ENCODE results near the gene EDEM2. TPM values are rescaled to one million over a fixed set of nuclear protein-coding genes. Genes with fewer than 3 reads are reported as not detected.
"Not testable (repeated sequence)": the region's sequence is repeated elsewhere in the genome, so short reads cannot be mapped to it uniquely, and the experiment has no call there.

Gene EDEM2
- total RNA-seq, 2 donors from 2014 or later: 13.8 to 16.1 TPM

DNA sequence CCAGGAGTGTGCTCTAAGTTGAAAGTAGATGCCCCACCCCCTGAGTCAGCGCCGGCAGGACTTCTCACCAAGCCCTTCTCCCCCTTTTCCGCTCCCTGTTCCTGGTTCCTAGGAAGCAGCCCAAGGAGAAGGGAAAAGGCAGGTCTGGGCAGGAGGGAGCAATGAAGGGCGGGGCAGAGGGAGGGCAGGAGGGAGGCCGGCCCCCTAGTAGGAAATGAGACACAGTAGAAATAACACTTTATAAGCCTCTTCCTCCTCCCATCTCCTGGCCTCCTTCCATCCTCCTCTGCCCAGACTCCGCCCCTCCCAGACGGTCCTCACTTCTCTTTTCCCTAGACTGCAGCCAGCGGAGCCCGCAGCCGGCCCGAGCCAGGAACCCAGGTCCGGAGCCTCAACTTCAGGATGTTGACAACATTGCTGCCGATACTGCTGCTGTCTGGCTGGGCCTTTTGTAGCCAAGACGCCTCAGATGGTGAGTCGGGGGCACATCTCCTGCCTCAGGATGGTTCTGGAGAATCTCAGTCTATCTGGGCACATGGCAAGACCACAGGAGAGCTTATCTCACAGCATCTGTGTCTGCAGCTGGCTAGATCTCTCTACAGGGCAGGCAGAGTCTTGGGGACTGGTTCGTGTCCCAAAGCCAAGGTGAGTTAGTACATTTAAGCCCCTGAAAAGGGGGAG lies 24.8 kb upstream of the EDEM2 start, which contains the start of gene PROCR:
Gene PROCR (plus strand): TSS at position 320 of the 681 bp plus-strand sequence. CDS start 83 bp downstream, at position 403.
- Histone ChIP-seq H3K9me3 (no peaks in the 10 kb centered on the region), H3K36me3 (no peaks in the 10 kb centered on the region), H3K4me1 (peaks cover 0 to 10% of the 10 kb centered on the region in 2 donors), H3K4me3 (peak within 1 kb of the TSS; percentile 33 to 45), H3K27ac (peak within 1 kb of the TSS; percentile 66 to 76), H3K27me3 (no peaks in the 10 kb centered on the region)
- peak; percentile 90 for DNase-seq (ENCODE audit: low spot score)
- TF ChIP-seq, protein P1, sequence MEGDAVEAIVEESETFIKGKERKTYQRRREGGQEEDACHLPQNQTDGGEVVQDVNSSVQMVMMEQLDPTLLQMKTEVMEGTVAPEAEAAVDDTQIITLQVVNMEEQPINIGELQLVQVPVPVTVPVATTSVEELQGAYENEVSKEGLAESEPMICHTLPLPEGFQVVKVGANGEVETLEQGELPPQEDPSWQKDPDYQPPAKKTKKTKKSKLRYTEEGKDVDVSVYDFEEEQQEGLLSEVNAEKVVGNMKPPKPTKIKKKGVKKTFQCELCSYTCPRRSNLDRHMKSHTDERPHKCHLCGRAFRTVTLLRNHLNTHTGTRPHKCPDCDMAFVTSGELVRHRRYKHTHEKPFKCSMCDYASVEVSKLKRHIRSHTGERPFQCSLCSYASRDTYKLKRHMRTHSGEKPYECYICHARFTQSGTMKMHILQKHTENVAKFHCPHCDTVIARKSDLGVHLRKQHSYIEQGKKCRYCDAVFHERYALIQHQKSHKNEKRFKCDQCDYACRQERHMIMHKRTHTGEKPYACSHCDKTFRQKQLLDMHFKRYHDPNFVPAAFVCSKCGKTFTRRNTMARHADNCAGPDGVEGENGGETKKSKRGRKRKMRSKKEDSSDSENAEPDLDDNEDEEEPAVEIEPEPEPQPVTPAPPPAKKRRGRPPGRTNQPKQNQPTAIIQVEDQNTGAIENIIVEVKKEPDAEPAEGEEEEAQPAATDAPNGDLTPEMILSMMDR (IDR thresholded peaks at IDR 0.05): no peak

DNA sequence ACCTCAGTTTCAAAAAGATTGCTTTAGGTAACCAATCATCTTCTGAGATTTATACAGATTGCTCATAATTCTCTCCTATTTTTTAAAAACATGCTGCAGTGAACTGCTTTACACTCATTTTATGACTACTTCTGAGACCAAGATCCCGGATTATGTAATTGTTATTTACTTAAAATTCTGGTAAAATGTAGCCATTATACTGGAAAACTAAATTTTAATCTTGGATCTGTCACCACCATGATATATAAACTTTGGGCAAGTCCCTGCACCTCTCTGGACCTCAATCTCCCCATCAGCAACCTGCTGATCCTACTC lies 24.3 kb upstream of the EDEM2 start:
- H3K27ac ChIP-seq: peak overlapping the region; percentile 44 to 66
- peaks cover 0 to 13% of the 10 kb centered on the region in 2 donors for H3K4me1 ChIP-seq
- no peaks in the 10 kb centered on the region for H3K36me3 ChIP-seq
- H3K4me3 ChIP-seq: peak overlapping the region in 1 of 2 donors; percentile 45
- no peaks in the 10 kb centered on the region for H3K27me3 ChIP-seq
- TF ChIP-seq, protein P1 (IDR thresholded peaks at IDR 0.05): no peak
- H3K9me3 ChIP-seq: no peaks in the 10 kb centered on the region
- DNase-seq (ENCODE audit: low spot score): no peak

DNA sequence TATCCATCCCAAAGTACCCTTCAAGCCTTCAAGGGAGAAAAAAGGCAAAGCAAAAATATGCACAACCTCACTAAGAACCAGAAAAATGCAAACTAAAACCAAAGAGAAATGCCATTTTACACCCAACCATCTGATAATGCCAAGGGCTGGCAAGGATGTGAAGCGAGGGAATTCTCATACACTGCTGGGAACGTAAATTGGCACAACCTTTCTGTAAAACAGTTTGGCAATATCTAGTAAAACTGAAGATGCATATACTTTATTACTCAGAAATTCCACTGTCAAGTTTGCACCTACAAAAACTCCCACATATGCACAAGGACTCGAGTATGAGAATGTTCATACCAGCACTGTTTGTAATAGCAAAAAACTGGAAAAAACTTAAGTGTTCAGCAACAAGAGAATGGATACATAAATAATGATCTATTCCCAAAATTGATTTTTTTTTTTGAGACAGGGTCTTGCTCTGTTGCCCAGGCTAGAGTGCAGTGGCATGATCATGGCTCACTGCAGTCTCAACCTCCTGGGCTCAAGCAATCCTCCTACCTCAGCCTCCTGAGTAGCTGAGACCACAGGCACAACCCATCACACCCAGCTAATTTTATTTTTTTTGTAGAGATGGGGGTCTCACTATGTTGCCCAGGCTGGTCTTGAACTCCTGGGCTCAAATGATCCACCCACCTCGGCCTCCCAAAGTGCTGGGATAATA lies 21.7 kb upstream of the EDEM2 start:
- H3K27me3 ChIP-seq; H3K4me3 ChIP-seq; H3K36me3 ChIP-seq; DNase-seq (ENCODE audit: low spot score); H3K27ac ChIP-seq; H3K9me3 ChIP-seq: not testable (repeated sequence)
- peaks cover 0 to 20% of the 10 kb centered on the region in 2 donors for H3K4me1 ChIP-seq

DNA sequence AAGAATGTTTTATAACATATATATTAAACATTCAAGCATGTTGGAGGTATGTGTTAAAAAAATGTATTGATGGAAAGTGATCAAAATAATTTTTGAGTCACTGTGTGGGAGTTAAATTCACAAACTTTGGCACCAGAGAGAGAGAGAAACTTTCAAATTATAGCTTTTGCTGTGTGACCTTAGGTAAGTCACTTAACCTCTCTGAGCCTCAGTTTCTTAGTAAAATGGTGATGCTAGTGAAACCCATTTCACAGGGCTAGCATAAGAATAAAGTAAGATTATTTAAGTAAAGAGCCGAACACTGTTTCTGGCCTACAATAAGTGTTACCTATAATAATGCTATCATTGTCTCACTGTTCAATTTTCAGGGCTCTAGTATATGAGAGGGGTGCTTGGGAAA lies 20.7 kb upstream of the EDEM2 start:
- Histone ChIP-seq H3K4me1 (peaks cover 0 to 20% of the 10 kb centered on the region in 2 donors), H3K9me3 (no peaks in the 10 kb centered on the region), H3K36me3 (no peaks in the 10 kb centered on the region), H3K27ac (no peak overlapping the region), H3K4me3 (no peak overlapping the region), H3K27me3 (no peaks in the 10 kb centered on the region)
- TF ChIP-seq, protein P1 (IDR thresholded peaks at IDR 0.05): no peak
- no peak for DNase-seq (ENCODE audit: low spot score)

DNA sequence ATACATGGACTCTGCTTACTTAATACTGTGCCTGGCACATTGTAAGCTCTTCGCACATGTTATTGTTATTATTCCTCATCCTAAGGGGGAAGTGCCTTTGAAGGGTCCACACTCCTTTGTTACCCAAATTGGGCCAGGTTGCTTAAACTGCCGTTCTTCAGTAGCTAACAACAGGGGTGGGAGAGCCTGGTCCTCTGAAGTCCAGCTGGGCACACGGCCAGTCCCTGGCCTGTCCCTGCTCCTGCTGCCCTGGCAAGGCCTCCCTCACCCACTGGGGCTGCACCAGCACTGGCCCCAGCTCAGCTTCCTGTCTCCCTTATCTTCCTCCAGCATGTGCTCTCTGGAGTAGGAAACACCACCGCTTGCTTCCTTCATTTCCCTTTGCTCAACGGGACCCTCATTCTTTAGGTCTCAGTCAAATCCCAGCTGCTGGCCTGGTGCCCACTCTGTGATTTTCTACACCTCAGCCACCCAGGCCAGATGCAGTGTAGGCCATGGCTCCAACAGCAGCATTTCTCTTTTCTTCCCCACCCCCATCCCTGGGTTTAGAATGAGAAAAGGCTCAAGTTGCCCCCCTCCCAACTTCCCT lies 19.2 kb upstream of the EDEM2 start:
- H3K36me3 ChIP-seq: no peaks in the 10 kb centered on the region
- no peaks in the 10 kb centered on the region for H3K9me3 ChIP-seq
- no peak overlapping the region for H3K4me3 ChIP-seq
- H3K27ac ChIP-seq: peak overlapping the region in 1 of 2 donors; percentile 29
- H3K27me3 ChIP-seq: no peaks in the 10 kb centered on the region
- TF ChIP-seq, protein P1 (IDR thresholded peaks at IDR 0.05): no peak
- H3K4me1 ChIP-seq: peaks cover 0 to 10% of the 10 kb centered on the region in 2 donors
- peak; percentile 60 for DNase-seq (ENCODE audit: low spot score)

Measured in right atrium auricular region (tissue), 2 donors.